B cell (primary cell): ENCODE measurements around the gene PGM1. TPM values are rescaled to one million over a fixed set of nuclear protein-coding genes. Genes with fewer than 3 reads are reported as not detected.

Experiments used
- ATAC-seq: fragments of 200-7000 bp; cut with Tn5 transposase; one replicate; pipeline ENCODE4 v1.10.0; 2021; ENCODE audit warnings: low read depth, mild to moderate bottlenecking, moderate number of reproducible peaks, moderate library complexity
- CTCF ChIA-PET: fragments of 350-600 bp; sonication (Branson Sonifier 250); formaldehyde crosslinking; loops from one replicate; lab custom pipeline; 2021; ENCODE audit warnings: antibody characterized with exemption, inconsistent platforms; lab: Charles Lee
- POLR2A ChIA-PET: fragments of 350-600 bp; sonication (Branson Sonifier 250); formaldehyde crosslinking; loops from one replicate; lab custom pipeline; 2021; ENCODE audit warnings: antibody characterized with exemption; lab: Charles Lee
- DNase-seq: peaks from one replicate; pipeline ENCODE4 v3.0.0; 2013
- H2AFZ ChIP-seq: 2 replicates; pipeline ENCODE4 v1.6.1; 2012; ENCODE audit warnings: mild to moderate bottlenecking, low read depth, low read length; ENCODE audit not compliant: insufficient read depth, poor library complexity, severe bottlenecking
- H3K27ac ChIP-seq, 2 donors: 1 replicate in 1 of 2; 2 replicates in 1 of 2; pipeline ENCODE4 v1.5.1; 2012 to 2013; ENCODE audit warnings: low read length in 2 of 2, mild to moderate bottlenecking in 2 of 2, moderate library complexity in 1 of 2
- H3K27me3 ChIP-seq, 4 experiments: fragments of 200-600 bp in 1 of 4; sonication (generic) in 1 of 4; replicated peaks in 1 of 4; 1 replicate in 2 of 4; 2 replicates in 2 of 4; pipeline versions ENCODE4 v1.6.1 to v1.7.0; 2013 to 2016; ENCODE audit warnings: low read length in 3 of 4, mild to moderate bottlenecking in 2 of 4, mixed read lengths in 1 of 4, moderate library complexity in 1 of 4; ENCODE audit not compliant: insufficient read depth in 4 of 4, control insufficient read depth in 3 of 4; ENCODE audit errors: control extremely low read depth in 1 of 4
- H3K36me3 ChIP-seq, 2 experiments: replicated peaks in 1 of 2; 1 replicate in 1 of 2; 2 replicates in 1 of 2; pipeline versions ENCODE4 v1.6.1 to v1.7.1; 2013; ENCODE audit warnings: low read length in 1 of 2; ENCODE audit not compliant: insufficient read depth in 2 of 2, control insufficient read depth in 1 of 2; ENCODE audit errors: control extremely low read depth in 1 of 2, extremely low read depth in 1 of 2
- H3K4me1 ChIP-seq, 2 donors: fragments of 200-600 bp in 1 of 2; sonication (generic) in 1 of 2; 1 replicate in 1 of 2; 2 replicates in 1 of 2; pipeline versions ENCODE4 v1.5.1 to v1.6.1; 2013 to 2017; ENCODE audit warnings: low read length in 2 of 2; ENCODE audit not compliant: control insufficient read depth in 2 of 2, insufficient read depth in 2 of 2
- H3K4me2 ChIP-seq: replicated peaks from 2 replicates; pipeline ENCODE3; 2012; ENCODE audit warnings: mild to moderate bottlenecking, low read depth, low read length; ENCODE audit not compliant: poor library complexity, severe bottlenecking
- H3K4me3 ChIP-seq, 5 experiments: fragments of 200-600 bp in 1 of 5; sonication (generic) in 1 of 5; 1 replicate in 3 of 5; 2 replicates in 2 of 5; pipeline versions ENCODE4 v1.5.1 to v1.7.0; 2011 to 2016; ENCODE audit warnings: low read length in 4 of 5, mild to moderate bottlenecking in 4 of 5, low read depth in 2 of 5, control low read depth in 1 of 5, moderate library complexity in 1 of 5; ENCODE audit not compliant: insufficient read depth in 1 of 5; ENCODE audit errors: control extremely low read depth in 1 of 5, extremely low read depth in 1 of 5
- H3K79me2 ChIP-seq: fragments of 200-600 bp; sonication (generic); one replicate; pipeline ENCODE4 v1.6.0; 2016; ENCODE audit warnings: low read length; ENCODE audit not compliant: control insufficient read depth, insufficient read depth
- H3K9ac ChIP-seq: fragments of 200-600 bp; sonication (generic); 2 replicates; pipeline ENCODE4 v1.6.1; 2017; ENCODE audit warnings: mild to moderate bottlenecking, low read length, moderate library complexity
- H3K9me3 ChIP-seq, 3 donors: one replicate each; pipeline versions ENCODE4 v1.6.1 to v1.7.1; 2013; ENCODE audit warnings: low read length in 2 of 3; ENCODE audit not compliant: control insufficient read depth in 2 of 3, insufficient read depth in 1 of 3; ENCODE audit errors: control extremely low read depth in 1 of 3
- H4K20me1 ChIP-seq: 2 replicates; pipeline ENCODE4 v1.6.0; 2012; ENCODE audit warnings: mild to moderate bottlenecking, low read length; ENCODE audit not compliant: insufficient read depth, control insufficient read depth, poor library complexity, severe bottlenecking
- H3K27ac Mint-ChIP-seq: one replicate; pipeline ENCODE4 v1.8.0; 2021; ENCODE audit warnings: mixed read lengths
- H3K27me3 Mint-ChIP-seq: one replicate; pipeline ENCODE4 v1.8.0; 2021; ENCODE audit warnings: mixed read lengths
- H3K4me1 Mint-ChIP-seq: one replicate; pipeline ENCODE4 v1.8.0; 2021; ENCODE audit warnings: mixed read lengths
- H3K4me3 Mint-ChIP-seq: one replicate; pipeline ENCODE4 v1.8.0; 2021; ENCODE audit warnings: mixed read lengths
- H3K9me3 Mint-ChIP-seq: one replicate; pipeline ENCODE4 v1.8.0; 2022; ENCODE audit warnings: mixed read lengths; ENCODE audit not compliant: insufficient read depth
- EZH2 ChIP-seq: IDR thresholded peaks from 2 replicates; pipeline ENCODE4 v1.6.1; 2012; ENCODE audit warnings: borderline replicate concordance, low read depth, mild to moderate bottlenecking, moderate library complexity, low read length; ENCODE audit not compliant: insufficient read depth, poor library complexity, severe bottlenecking
- WGBS: methylation state at CpG from one replicate; pipeline ENCODE4 v1.1.5; 2013; ENCODE audit warnings: missing lambda C conversion rate; ENCODE audit not compliant: insufficient coverage; 5-methylcytosine and 5-hydroxymethylcytosine counted together
- intact Hi-C: fragments of 100-400 bp; cut with micrococcal nuclease; formaldehyde crosslinking; loops from one replicate; pipeline ENCODE4 v1.10.0; 2022
- polyA plus RNA-seq: library from polyadenylated mRNA; depleted of rRNA; stranded (reverse); fragments of >200 nt; gene quantifications from 2 replicates; pipeline ENCODE4 v1.2.3, GENCODE V29; 2012
- total RNA-seq, 2 donors: library from RNA; stranded (reverse); fragments of 120-200 nt in 1 of 2; gene quantifications; 1 replicate in 1 of 2; 2 replicates in 1 of 2; pipeline versions ENCODE4 v1.2.3 to v1.2.4, GENCODE V29; 2013 to 2022
- TF ChIP-seq, protein P1 (sequence below): fragments of 200-600 bp; IDR thresholded peaks from one replicate; pipeline ENCODE4 v1.8.0; 2022; ENCODE audit warnings: antibody characterized with exemption, mild to moderate bottlenecking

The PGM1 gene
- total and polyA plus RNA-seq, 2 donors (not counting 1 experiment from before 2014, with no cell fraction given), result 4.2 to 13.2 TPM

GRCh38 chr1:63669151-63669961 is 76.1 kb downstream of the PGM1 start:
- no peak for DNase-seq
- Histone ChIP-seq H3K9ac (no peak overlapping the region), H3K36me3 (no peaks in the 10 kb centered on the region), H3K79me2 (no peaks in the 10 kb centered on the region), H4K20me1 (no peaks in the 10 kb centered on the region), H3K27me3 (no peaks in the 10 kb centered on the region), H3K4me3 (no peak overlapping the region), H3K9me3 (peaks cover 0 to 5% (median 0%) of the 10 kb centered on the region in 3 donors), H3K4me2 (no peak overlapping the region), H3K27ac (no peak overlapping the region), H3K4me1 (no peaks in the 10 kb centered on the region), H2AFZ (no peak overlapping the region)
- Mint-ChIP-seq H3K27ac (no peak overlapping the region), H3K9me3 (no peaks in the 10 kb centered on the region), H3K27me3 (no peaks in the 10 kb centered on the region), H3K4me3 (no peak overlapping the region), H3K4me1 (no peaks in the 10 kb centered on the region)
- no peak for ATAC-seq
- TF ChIP-seq, protein P1, sequence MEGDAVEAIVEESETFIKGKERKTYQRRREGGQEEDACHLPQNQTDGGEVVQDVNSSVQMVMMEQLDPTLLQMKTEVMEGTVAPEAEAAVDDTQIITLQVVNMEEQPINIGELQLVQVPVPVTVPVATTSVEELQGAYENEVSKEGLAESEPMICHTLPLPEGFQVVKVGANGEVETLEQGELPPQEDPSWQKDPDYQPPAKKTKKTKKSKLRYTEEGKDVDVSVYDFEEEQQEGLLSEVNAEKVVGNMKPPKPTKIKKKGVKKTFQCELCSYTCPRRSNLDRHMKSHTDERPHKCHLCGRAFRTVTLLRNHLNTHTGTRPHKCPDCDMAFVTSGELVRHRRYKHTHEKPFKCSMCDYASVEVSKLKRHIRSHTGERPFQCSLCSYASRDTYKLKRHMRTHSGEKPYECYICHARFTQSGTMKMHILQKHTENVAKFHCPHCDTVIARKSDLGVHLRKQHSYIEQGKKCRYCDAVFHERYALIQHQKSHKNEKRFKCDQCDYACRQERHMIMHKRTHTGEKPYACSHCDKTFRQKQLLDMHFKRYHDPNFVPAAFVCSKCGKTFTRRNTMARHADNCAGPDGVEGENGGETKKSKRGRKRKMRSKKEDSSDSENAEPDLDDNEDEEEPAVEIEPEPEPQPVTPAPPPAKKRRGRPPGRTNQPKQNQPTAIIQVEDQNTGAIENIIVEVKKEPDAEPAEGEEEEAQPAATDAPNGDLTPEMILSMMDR, result no peak
- no peak for TF ChIP-seq EZH2
- ChIA-PET CTCF (no interaction called here), POLR2A (no interaction called here)
- WGBS, result 95% methylated on average over 10 of the region's 15 CpGs
- intact Hi-C loops, result no loop called here

DNA sequence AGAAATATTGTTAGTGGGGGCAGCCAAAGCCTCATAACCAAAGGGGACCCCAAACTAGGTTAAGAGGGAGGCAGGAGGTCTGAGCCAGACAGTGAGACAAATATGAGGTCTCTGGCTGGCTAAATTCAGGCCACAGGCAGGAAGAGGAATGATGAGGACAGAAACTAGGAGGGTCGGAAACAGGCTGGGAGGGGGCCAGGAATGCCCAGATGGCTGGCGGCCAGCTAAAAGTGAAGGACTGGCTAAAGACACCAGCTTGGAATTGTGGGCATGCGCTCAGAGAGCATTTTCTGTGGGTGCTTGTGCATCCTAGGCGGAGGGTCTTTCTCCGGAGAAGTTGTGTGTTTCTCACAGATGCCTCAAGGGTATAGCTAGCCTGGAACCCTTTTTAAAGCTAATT is 77.0 kb downstream of the PGM1 start:
- no peak for DNase-seq
- H2AFZ ChIP-seq, result no peak overlapping the region
- 96% methylated on average over 4 of the region's 5 CpGs for WGBS
- ATAC-seq, result no peak
- ChIA-PET POLR2A (no interaction called here), CTCF (interaction anchor here (1.5 kb wide), 1 partner anchor 467 kb away, joined by 8 read pairs; no protein-coding TSS in a partner anchor)
- no peaks in the 10 kb centered on the region for H4K20me1 ChIP-seq
- H3K9me3 ChIP-seq, result no peaks in the 10 kb centered on the region
- Mint-ChIP-seq H3K4me3 (no peak overlapping the region), H3K27ac (no peak overlapping the region), H3K27me3 (no peaks in the 10 kb centered on the region), H3K9me3 (no peaks in the 10 kb centered on the region), H3K4me1 (no peaks in the 10 kb centered on the region)
- intact Hi-C loops, result no loop called here
- no peak overlapping the region for H3K4me3 ChIP-seq
- no peak overlapping the region for H3K9ac ChIP-seq
- H3K36me3 ChIP-seq, result no peaks in the 10 kb centered on the region
- TF ChIP-seq, protein P1, result no peak
- TF ChIP-seq EZH2, result no peak
- no peaks in the 10 kb centered on the region for H3K4me1 ChIP-seq
- H3K27me3 ChIP-seq, result no peaks in the 10 kb centered on the region
- no peak overlapping the region for H3K27ac ChIP-seq
- no peaks in the 10 kb centered on the region for H3K79me2 ChIP-seq
- H3K4me2 ChIP-seq, result no peak overlapping the region
